Measurements from ENCODE around the gene MAP2K2.

MAP2K2 gene

DNA sequence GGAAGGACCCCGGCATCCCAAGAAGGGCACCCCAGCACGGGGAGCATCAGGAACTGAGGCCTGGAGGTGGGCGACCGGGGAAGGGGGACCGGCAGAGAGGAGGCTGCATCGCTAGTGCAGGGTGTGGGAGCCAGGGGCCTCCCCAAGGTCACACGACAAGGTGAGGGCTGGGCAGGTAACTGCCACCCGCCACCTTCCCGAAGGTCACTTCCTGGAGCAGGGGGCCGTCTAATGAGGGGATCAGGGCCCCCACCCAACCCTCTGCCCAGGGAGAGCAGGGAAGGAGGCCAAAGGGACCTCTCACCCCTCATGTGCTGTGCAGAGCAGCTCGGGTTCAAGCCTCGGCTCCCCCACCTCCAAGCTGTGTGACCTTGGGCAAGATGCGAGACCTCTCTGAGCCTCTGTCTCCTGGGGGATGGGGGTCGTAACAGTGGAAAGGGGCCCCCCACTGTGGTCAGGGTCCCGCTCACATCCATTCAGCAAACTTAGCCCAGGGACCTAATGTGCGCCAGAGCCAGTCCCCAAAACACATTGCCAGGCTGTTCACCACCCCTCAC is 63.2 kb downstream of the MAP2K2 start:
- TF ChIP-seq FOXM1 (IDR thresholded peaks at IDR 0.05; ENCODE audit: borderline replicate concordance, low read depth), result no peak
- no peak for TF ChIP-seq TAF1 (IDR thresholded peaks at IDR 0.05; ENCODE audit: low read depth)
- TF ChIP-seq, protein P1, sequence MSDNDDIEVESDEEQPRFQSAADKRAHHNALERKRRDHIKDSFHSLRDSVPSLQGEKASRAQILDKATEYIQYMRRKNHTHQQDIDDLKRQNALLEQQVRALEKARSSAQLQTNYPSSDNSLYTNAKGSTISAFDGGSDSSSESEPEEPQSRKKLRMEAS (IDR thresholded peaks at IDR 0.05), result no peak
- TF ChIP-seq RAD21 (IDR thresholded peaks at IDR 0.05; ENCODE audit: low read depth), result no peak
- no peak for TF ChIP-seq TEAD4 (IDR thresholded peaks at IDR 0.05)
- no peak for TF ChIP-seq TCF12 (IDR thresholded peaks at IDR 0.05; ENCODE audit: low read depth)
- TF ChIP-seq, protein P2, sequence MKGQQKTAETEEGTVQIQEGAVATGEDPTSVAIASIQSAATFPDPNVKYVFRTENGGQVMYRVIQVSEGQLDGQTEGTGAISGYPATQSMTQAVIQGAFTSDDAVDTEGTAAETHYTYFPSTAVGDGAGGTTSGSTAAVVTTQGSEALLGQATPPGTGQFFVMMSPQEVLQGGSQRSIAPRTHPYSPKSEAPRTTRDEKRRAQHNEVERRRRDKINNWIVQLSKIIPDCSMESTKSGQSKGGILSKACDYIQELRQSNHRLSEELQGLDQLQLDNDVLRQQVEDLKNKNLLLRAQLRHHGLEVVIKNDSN (IDR thresholded peaks at IDR 0.05), result no peak
- TF ChIP-seq NFIC (IDR thresholded peaks at IDR 0.05), result no peak
- TF ChIP-seq YY1 (IDR thresholded peaks at IDR 0.05; ENCODE audit: low read depth), result no peak
- no peak for TF ChIP-seq CREB1 (IDR thresholded peaks at IDR 0.05; ENCODE audit: low read depth)
- TF ChIP-seq EP300 (IDR thresholded peaks at IDR 0.05; ENCODE audit: borderline replicate concordance), result no peak
- TF ChIP-seq, protein P3, sequence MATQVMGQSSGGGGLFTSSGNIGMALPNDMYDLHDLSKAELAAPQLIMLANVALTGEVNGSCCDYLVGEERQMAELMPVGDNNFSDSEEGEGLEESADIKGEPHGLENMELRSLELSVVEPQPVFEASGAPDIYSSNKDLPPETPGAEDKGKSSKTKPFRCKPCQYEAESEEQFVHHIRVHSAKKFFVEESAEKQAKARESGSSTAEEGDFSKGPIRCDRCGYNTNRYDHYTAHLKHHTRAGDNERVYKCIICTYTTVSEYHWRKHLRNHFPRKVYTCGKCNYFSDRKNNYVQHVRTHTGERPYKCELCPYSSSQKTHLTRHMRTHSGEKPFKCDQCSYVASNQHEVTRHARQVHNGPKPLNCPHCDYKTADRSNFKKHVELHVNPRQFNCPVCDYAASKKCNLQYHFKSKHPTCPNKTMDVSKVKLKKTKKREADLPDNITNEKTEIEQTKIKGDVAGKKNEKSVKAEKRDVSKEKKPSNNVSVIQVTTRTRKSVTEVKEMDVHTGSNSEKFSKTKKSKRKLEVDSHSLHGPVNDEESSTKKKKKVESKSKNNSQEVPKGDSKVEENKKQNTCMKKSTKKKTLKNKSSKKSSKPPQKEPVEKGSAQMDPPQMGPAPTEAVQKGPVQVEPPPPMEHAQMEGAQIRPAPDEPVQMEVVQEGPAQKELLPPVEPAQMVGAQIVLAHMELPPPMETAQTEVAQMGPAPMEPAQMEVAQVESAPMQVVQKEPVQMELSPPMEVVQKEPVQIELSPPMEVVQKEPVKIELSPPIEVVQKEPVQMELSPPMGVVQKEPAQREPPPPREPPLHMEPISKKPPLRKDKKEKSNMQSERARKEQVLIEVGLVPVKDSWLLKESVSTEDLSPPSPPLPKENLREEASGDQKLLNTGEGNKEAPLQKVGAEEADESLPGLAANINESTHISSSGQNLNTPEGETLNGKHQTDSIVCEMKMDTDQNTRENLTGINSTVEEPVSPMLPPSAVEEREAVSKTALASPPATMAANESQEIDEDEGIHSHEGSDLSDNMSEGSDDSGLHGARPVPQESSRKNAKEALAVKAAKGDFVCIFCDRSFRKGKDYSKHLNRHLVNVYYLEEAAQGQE (IDR thresholded peaks at IDR 0.05; ENCODE audit: low read depth), result no peak
- TF ChIP-seq ZBTB7A (IDR thresholded peaks at IDR 0.05; ENCODE audit: low read depth), result no peak

DNA sequence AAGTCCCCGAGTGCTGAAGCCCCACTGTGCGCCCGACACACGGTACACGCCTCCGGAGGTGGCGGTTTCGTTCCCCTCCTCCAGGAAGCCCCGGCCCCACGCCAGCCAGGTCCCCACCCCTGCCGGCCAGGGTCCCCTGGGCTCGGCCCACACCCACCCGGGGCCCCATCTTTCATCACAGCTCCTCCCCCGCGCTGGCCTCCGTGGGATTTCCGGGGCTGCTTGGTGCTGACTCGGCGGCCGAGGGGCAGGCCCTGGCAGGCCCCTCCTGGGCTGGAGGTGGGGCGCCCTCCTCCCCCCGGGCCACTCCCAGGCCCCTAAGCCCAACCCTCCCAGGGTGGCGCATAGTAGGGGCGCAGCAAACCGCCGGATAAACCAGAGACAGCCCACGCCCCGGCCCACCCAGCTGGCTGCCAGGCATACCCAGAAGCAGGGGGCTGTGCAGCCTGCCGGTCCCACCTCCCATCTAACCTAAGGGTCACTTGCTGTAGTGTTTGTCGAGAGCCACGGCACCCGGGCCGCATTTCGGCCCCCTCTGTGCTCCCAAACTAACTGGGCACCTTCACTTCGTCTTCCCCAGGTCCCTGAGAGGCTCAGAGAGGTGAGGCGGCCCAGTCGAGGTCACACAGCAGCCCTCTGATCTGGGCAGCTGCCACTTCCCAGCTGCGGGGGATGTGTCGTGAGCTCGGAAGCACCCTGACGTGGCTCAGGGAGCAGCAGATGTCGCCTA is 63.9 kb downstream of the MAP2K2 start:
- TF ChIP-seq RAD21 (IDR thresholded peaks at IDR 0.05; ENCODE audit: low read depth) (no peak), CEBPB (IDR thresholded peaks at IDR 0.05) (no peak), EP300 (IDR thresholded peaks at IDR 0.05; ENCODE audit: borderline replicate concordance) (no peak), YY1 (IDR thresholded peaks at IDR 0.05; ENCODE audit: low read depth) (no peak)
- TF ChIP-seq, protein P1 (IDR thresholded peaks at IDR 0.05), result no peak

DNA sequence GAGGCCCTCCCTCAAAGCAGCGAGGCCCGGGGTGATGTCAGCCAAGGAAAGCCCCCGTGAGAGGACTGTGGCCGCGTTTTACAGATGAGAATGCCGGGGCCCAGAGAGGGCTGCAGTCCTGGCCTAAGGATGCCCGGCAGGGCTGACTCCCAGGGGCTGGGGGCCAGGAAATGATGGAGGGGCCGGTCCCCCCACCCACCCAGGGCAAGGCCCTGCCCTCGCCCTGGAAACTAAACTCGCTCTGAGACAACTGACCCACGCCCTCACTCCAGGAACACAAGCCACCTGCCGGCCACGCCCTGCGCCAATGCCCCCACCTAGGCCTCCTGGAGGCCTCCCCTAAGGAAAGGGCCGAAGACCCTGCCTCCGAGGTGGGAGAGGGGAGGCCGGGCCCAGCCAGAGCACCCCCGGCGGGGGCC is 64.5 kb downstream of the MAP2K2 start:
- TF ChIP-seq, protein P2 (IDR thresholded peaks at IDR 0.05), result no peak
- TF ChIP-seq TCF12 (IDR thresholded peaks at IDR 0.05; ENCODE audit: low read depth), result no peak
- TF ChIP-seq NFIC (IDR thresholded peaks at IDR 0.05), result no peak
- TF ChIP-seq, protein P3 (IDR thresholded peaks at IDR 0.05; ENCODE audit: low read depth), result no peak
- TF ChIP-seq TEAD4 (IDR thresholded peaks at IDR 0.05), result no peak
- TF ChIP-seq TAF1 (IDR thresholded peaks at IDR 0.05; ENCODE audit: low read depth), result no peak

DNA sequence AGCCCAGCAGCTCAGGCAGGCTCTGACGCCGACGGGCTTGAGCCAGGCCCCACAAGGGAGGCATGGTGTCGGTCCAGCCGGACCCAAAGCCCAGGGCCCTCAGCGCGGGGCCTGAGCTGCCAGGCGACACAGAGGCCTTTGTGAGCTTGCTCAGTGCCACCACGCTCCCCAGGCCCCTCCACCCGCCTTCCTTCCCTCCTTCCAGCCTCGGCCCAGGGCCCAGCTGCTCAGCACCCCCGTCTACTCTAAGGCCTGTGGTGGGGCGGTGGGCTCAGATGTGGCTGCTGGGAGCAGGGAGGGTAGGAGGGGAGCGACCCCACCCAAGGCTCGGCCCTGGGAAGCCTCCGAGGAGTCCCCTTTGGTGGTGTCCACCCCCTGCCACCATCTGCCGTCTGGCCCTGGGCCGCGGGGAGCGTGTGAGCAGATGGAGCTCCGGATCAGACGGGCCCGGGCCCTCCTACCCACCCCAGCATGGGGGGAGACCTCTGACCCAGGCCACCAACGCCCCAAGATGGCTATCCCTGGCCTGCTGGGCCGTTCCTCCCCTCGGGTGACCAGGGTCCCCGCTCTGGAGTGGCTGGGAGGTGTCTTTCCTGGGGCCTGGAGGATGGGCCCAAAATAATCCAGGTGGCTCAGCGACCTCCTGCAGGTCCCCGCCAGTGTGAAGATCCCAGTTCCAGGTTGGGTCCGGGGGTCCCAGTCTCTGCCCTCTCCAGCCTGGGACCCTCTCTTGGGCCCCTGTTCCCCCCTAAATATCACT is 65.0 kb downstream of the MAP2K2 start:
- TF ChIP-seq EP300 (IDR thresholded peaks at IDR 0.05; ENCODE audit: borderline replicate concordance), result no peak

DNA sequence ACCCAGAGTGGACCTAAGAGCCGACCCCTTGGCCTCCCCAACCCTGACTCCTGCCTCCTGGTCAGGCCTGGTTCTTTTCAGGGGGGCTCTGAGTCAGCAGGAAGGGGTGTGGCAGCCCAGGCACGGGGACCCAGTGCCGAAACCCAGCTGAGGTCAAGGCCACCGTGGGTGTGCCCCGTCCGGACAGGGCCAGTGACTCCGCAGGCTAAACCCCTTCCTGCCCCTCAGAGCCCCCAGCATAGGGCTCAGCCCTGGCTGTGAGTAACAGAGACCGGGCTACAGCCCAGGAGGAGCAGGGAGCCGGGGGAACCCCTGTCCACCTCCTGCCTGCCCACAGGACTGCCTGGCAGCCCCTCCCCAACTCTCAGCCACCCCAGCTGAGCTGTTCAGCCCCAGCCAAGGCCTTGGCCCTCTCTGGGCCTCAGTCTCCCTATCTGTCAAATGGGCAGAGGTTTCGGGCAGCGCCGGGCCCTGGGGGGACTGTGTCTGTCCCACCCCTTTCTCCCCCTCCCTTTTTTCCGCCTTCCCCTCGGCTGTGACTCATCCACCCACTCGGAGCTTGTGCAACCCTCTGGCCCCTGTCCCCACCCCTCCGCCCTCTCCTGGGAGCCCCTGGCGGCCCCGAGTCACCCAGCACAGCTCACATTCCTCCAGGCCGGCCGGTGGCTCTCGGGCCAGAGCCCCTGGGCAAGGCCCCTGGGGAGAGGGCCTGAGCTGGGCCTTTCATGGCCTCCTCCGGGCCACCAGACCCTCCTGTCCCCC is 65.8 kb downstream of the MAP2K2 start:
- TF ChIP-seq CEBPB (IDR thresholded peaks at IDR 0.05), result peak; percentile 69; the same call in 1 of the 2 replicates
- TF ChIP-seq EGR1 (IDR thresholded peaks at IDR 0.05), result peak; percentile 57; the same call in 1 of the 2 replicates
- no peak for TF ChIP-seq ZBTB7A (IDR thresholded peaks at IDR 0.05; ENCODE audit: low read depth)
- no peak for TF ChIP-seq TCF12 (IDR thresholded peaks at IDR 0.05; ENCODE audit: low read depth)

DNA sequence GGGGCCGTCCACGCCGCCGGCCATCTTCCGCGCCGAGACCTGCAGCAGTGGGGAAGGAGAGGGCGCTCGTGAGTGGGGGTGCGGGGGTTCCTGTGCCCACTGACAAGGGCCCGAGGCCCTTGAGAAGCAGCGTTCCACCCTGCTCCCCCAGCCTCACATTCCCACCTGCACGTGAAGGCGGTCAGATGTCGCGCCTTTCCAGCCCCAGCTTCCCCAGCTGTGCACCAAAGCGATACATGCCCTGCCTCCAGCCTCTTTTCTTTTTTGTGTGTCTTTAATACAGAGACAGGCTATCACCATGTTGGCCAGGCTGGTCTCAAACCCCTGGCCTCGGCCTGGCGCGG is 68.7 kb downstream of the MAP2K2 start:
- TF ChIP-seq EGR1 (IDR thresholded peaks at IDR 0.05), result no peak

All from Ishikawa (cell line).